Esophagus squamous epithelium (tissue), 5 donors: ENCODE measurements around the gene STIL. TPM values are rescaled to one million over a fixed set of nuclear protein-coding genes. Genes with fewer than 3 reads are reported as not detected.
"Not testable (repeated sequence)": the region's sequence is repeated elsewhere in the genome, so short reads cannot be mapped to it uniquely, and the experiment has no call there.

ENCODE experiments used
- DNase-seq: peaks from one replicate; lab custom pipeline; 2025; lab: John Stamatoyannopoulos, UW
- H3K27ac ChIP-seq, 4 donors: fragments of 200-600 bp; sonication (generic); one replicate each; pipeline ENCODE4 v1.5.1; 2016 to 2019; ENCODE audit warnings: mild to moderate bottlenecking in 1 of 4
- H3K27me3 ChIP-seq, 4 donors: fragments of 200-600 bp; sonication (generic); 1 replicate in 3 of 4; 2 replicates in 1 of 4; pipeline versions ENCODE4 v1.5.1 to v1.6.0; 2017 to 2021; ENCODE audit warnings: antibody characterized with exemption in 1 of 4
- H3K36me3 ChIP-seq, 3 donors: fragments of 200-600 bp; sonication (generic); one replicate each; pipeline ENCODE4 v1.5.1; 2016 to 2019
- H3K4me1 ChIP-seq, 3 donors: fragments of 200-600 bp; sonication (generic); one replicate each; pipeline ENCODE4 v1.5.1; 2017 to 2019
- H3K4me3 ChIP-seq, 4 donors: fragments of 200-600 bp; sonication (generic); 1 replicate in 3 of 4; 2 replicates in 1 of 4; pipeline ENCODE4 v1.5.1; 2016 to 2019; ENCODE audit warnings: mild to moderate bottlenecking in 2 of 4, moderate library complexity in 1 of 4
- H3K9me3 ChIP-seq, 3 donors: fragments of 200-600 bp; sonication (generic); one replicate each; pipeline ENCODE4 v1.5.1; 2016 to 2019
- POLR2A ChIP-seq, 4 donors: fragments of 450-650 bp; IDR thresholded peaks; one replicate each; pipeline ENCODE4 v1.6.1; 2017; ENCODE audit warnings: antibody characterized with exemption in 4 of 4, mild to moderate bottlenecking in 4 of 4, moderate library complexity in 3 of 4
- WGBS, 2 donors: methylation state at CpG; one replicate each; pipeline ENCODE4 v1.1.5; 2018; 5-methylcytosine and 5-hydroxymethylcytosine counted together
- intact Hi-C: fragments of 100-400 bp; cut with DNase I; formaldehyde crosslinking; loops from one replicate; pipeline ENCODE4 v1.15.0; 2022
- total RNA-seq, 4 donors: library from RNA; depleted of rRNA; stranded (reverse); fragments of >200 nt; gene quantifications; one replicate each; pipeline ENCODE4 v1.1.0, GENCODE V29; 2016
- TF ChIP-seq, protein P1 (sequence below), 6 experiments: fragments of 450-650 bp in 4 of 6; fragments of 200-600 bp in 2 of 6; sonication (generic) in 2 of 6; IDR thresholded peaks; one replicate each; pipeline ENCODE4 v1.5.1; 2016 to 2019; ENCODE audit warnings: antibody characterized with exemption in 6 of 6, mild to moderate bottlenecking in 4 of 6, moderate library complexity in 4 of 6
- donor health status: DM: yes; HTN: yes; CAD: no.

Gene STIL
- total RNA-seq, 4 donors from 2014 or later: 4.2 to 15.1 (median 6.8) TPM

GRCh38 chr1:47347735-47348134 lies 33.8 kb upstream of the STIL start:
- TF ChIP-seq, protein P1, sequence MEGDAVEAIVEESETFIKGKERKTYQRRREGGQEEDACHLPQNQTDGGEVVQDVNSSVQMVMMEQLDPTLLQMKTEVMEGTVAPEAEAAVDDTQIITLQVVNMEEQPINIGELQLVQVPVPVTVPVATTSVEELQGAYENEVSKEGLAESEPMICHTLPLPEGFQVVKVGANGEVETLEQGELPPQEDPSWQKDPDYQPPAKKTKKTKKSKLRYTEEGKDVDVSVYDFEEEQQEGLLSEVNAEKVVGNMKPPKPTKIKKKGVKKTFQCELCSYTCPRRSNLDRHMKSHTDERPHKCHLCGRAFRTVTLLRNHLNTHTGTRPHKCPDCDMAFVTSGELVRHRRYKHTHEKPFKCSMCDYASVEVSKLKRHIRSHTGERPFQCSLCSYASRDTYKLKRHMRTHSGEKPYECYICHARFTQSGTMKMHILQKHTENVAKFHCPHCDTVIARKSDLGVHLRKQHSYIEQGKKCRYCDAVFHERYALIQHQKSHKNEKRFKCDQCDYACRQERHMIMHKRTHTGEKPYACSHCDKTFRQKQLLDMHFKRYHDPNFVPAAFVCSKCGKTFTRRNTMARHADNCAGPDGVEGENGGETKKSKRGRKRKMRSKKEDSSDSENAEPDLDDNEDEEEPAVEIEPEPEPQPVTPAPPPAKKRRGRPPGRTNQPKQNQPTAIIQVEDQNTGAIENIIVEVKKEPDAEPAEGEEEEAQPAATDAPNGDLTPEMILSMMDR (IDR thresholded peaks at IDR 0.05): no peak
- Histone ChIP-seq H3K9me3 (no peaks in the 10 kb centered on the region), H3K27ac (no peak overlapping the region), H3K4me3 (no peak overlapping the region), H3K36me3 (peaks cover 0 to 44% (median 0%) of the 10 kb centered on the region in 3 donors), H3K27me3 (no peaks in the 10 kb centered on the region), H3K4me1 (no peaks in the 10 kb centered on the region)
- WGBS, 2 donors: 93 to 94% methylated on average over 9 of the region's 9 CpGs
- intact Hi-C loops: no loop called here
- no peak for DNase-seq

DNA sequence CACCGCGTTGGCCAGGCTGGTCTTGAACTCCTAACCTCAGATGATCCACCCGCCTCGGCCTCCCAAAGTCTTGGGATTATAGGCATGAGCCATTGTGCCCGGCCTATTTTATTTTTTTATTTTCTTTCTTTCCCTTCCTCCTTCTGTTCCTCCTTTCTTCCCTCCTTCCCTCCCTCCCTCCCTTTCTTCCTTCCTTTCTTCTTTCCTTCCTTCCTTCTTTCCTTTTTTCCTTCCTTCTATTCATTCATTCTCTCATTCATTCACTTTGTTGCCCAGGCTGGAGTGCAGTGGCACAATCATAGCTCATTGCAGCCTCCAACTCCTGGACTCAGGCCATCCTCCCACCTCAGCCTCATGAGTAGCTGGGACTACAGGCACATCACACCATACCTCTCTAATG lies 33.0 kb upstream of the STIL start:
- H3K9me3 ChIP-seq, H3K4me3 ChIP-seq, H3K27ac ChIP-seq, intact Hi-C loops, H3K27me3 ChIP-seq, DNase-seq, H3K4me1 ChIP-seq: not testable (repeated sequence)
- H3K36me3 ChIP-seq: peaks cover 0 to 47% (median 0%) of the 10 kb centered on the region in 3 donors
- 90 to 95% methylated on average over 5 of the region's 5 CpGs for WGBS, 2 donors

- peaks cover 0 to 40% (median 16%) of the 10 kb centered on the region in 3 donors for H3K4me1 ChIP-seq
- H3K27ac ChIP-seq: no peak overlapping the region
- peaks cover 0 to 29% (median 0%) of the 10 kb centered on the region in 3 donors for H3K36me3 ChIP-seq
- H3K27me3 ChIP-seq: no peaks in the 10 kb centered on the region
- WGBS, 2 donors: 92 to 98% methylated on average over 4 of the region's 4 CpGs
- no peak overlapping the region for H3K4me3 ChIP-seq
- H3K9me3 ChIP-seq: no peaks in the 10 kb centered on the region
- no peak for DNase-seq
- TF ChIP-seq POLR2A (IDR thresholded peaks at IDR 0.05): no peak
- TF ChIP-seq, protein P1 (IDR thresholded peaks at IDR 0.05): no peak
- intact Hi-C loops: no loop called here
Observed at GRCh38 chr1:47340227-47340626, 26.3 kb upstream of the STIL start.

GRCh38 chr1:47338249-47339077 lies 24.5 kb upstream of the STIL start:
- no peaks in the 10 kb centered on the region for H3K27me3 ChIP-seq
- H3K9me3 ChIP-seq: no peaks in the 10 kb centered on the region
- H3K27ac ChIP-seq: peak overlapping the region in 3 of 4 donors; percentile 11 to 44 (median 21)
- DNase-seq: no peak
- intact Hi-C loops: no loop called here
- peaks cover 0 to 48% (median 20%) of the 10 kb centered on the region in 3 donors for H3K4me1 ChIP-seq
- peaks cover 0 to 18% (median 0%) of the 10 kb centered on the region in 3 donors for H3K36me3 ChIP-seq
- TF ChIP-seq POLR2A (IDR thresholded peaks at IDR 0.05): no peak
- TF ChIP-seq, protein P1 (IDR thresholded peaks at IDR 0.05): no peak
- no peak overlapping the region for H3K4me3 ChIP-seq

DNA sequence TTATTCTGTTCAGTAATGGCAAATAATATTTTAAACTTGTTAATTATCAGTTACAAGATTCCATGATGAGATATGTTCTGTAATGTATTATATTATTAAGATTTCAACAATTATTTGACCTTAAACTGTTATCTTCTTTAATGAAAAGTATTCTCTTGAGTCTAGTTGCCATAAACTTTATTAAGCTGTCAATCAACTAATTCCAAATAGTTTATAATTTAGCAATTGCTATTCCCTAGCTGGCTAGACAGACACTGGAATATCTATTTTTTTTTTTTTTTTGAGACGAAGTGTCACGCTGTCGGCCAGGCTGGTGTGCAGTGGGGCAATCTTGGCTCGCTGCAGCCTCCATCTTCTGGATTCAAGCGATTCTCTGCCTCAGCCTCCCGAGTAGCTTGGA lies 23.4 kb upstream of the STIL start:
- H3K9me3 ChIP-seq: no peaks in the 10 kb centered on the region
- no peak overlapping the region for H3K4me3 ChIP-seq
- 72 to 97% methylated on average over 4 to 6 of the region's 6 CpGs for WGBS, 2 donors
- intact Hi-C loops: no loop called here
- peaks cover 6 to 58% (median 28%) of the 10 kb centered on the region in 3 donors for H3K4me1 ChIP-seq
- DNase-seq: no peak
- H3K27me3 ChIP-seq: no peaks in the 10 kb centered on the region
- H3K27ac ChIP-seq: no peak overlapping the region
- H3K36me3 ChIP-seq: peaks cover 0 to 10% (median 0%) of the 10 kb centered on the region in 3 donors
- no peak for TF ChIP-seq POLR2A (IDR thresholded peaks at IDR 0.05)
- TF ChIP-seq, protein P1 (IDR thresholded peaks at IDR 0.05): no peak
